SIG-M5 (cell line): Measurements from ENCODE around the gene ORMDL3.

Experiments
- DNase-seq: peaks from one replicate; lab custom pipeline; 2025; lab: John Stamatoyannopoulos, UW

Gene ORMDL3

GRCh38 chr17:39927101-39927928 lies at the start of gene ORMDL3, which contains the start of gene LRRC3C:
Gene ORMDL3 (minus strand): TSS chr17:39927601. CDS start chr17:39924203, 3,398 bp downstream.
Gene LRRC3C (plus strand): TSS chr17:39927732. CDS start chr17:39941524, 13,792 bp downstream.
- DNase-seq, result peak; percentile 34

- DNase-seq, result no peak
Measured at GRCh38 chr17:39975801-39976200, 48.4 kb upstream of the ORMDL3 start.

GRCh38 chr17:39974433-39974832 lies 47.0 kb upstream of the ORMDL3 start:
- no peak for DNase-seq

- DNase-seq, result no peak
Measured at GRCh38 chr17:39973496-39973895, 46.1 kb upstream of the ORMDL3 start.

- DNase-seq, result no peak
Measured at GRCh38 chr17:39972271-39972670, 44.9 kb upstream of the ORMDL3 start.

- DNase-seq, result no peak
Measured at GRCh38 chr17:39971076-39971603, 43.7 kb upstream of the ORMDL3 start.

GRCh38 chr17:39970157-39970692 lies 42.8 kb upstream of the ORMDL3 start:
- DNase-seq, result no peak

GRCh38 chr17:39969375-39969774 lies 42.0 kb upstream of the ORMDL3 start:
- DNase-seq, result no peak

GRCh38 chr17:39968761-39969160 lies 41.4 kb upstream of the ORMDL3 start:
- DNase-seq, result no peak

GRCh38 chr17:39966771-39967170 lies 39.4 kb upstream of the ORMDL3 start:
- no peak for DNase-seq

GRCh38 chr17:39965017-39965699 lies 37.8 kb upstream of the ORMDL3 start:
- no peak for DNase-seq

GRCh38 chr17:39963829-39964228 lies 36.4 kb upstream of the ORMDL3 start:
- no peak for DNase-seq

- DNase-seq, result no peak
Measured at GRCh38 chr17:39962642-39963220, 35.3 kb upstream of the ORMDL3 start, which contains the start of gene GSDMA. Gene GSDMA (plus strand): TSS chr17:39963004. CDS start chr17:39965688, 2,684 bp downstream.

- no peak for DNase-seq
Measured at GRCh38 chr17:39960524-39961041, 33.2 kb upstream of the ORMDL3 start.

- no peak for DNase-seq
Measured at GRCh38 chr17:39955726-39956225, 28.4 kb upstream of the ORMDL3 start.

- no peak for DNase-seq
Measured at GRCh38 chr17:39954876-39955275, 27.5 kb upstream of the ORMDL3 start.

- no peak for DNase-seq
Measured at GRCh38 chr17:39953471-39953888, 26.1 kb upstream of the ORMDL3 start.

- DNase-seq, result no peak
Measured at GRCh38 chr17:39952680-39953470, 25.5 kb upstream of the ORMDL3 start.

- DNase-seq, result no peak
Measured at GRCh38 chr17:39951924-39952679, 24.7 kb upstream of the ORMDL3 start.

- DNase-seq, result no peak
Measured at GRCh38 chr17:39950871-39951348, 23.5 kb upstream of the ORMDL3 start.
